Endothelial cell of umbilical vein (primary cell): Measurements from ENCODE around the gene KAT2B.

Experiments
- CTCF ChIP-seq, 2 donors: IDR thresholded peaks; 1 replicate in 1 of 2; 2 replicates in 1 of 2; pipeline ENCODE4 v1.5.1; 2011; ENCODE audit warnings: low read length in 2 of 2, mild to moderate bottlenecking in 2 of 2, moderate library complexity in 2 of 2, control low read depth in 1 of 2, inconsistent platforms in 1 of 2, low read depth in 1 of 2; ENCODE audit not compliant: insufficient read depth in 1 of 2; ENCODE audit errors: extremely low read depth in 1 of 2
- EZH2 ChIP-seq: IDR thresholded peaks from 2 replicates; pipeline ENCODE4 v1.6.1; 2012; ENCODE audit warnings: borderline replicate concordance, low read depth, mild to moderate bottlenecking, moderate library complexity, low read length, inconsistent platforms; ENCODE audit not compliant: severe bottlenecking
- FOS ChIP-seq: IDR thresholded peaks from 2 replicates; pipeline ENCODE4 v1.6.1; 2011; ENCODE audit warnings: mild to moderate bottlenecking, low read length, moderate library complexity, borderline replicate concordance; ENCODE audit not compliant: insufficient read depth
- GATA2 ChIP-seq: IDR thresholded peaks from 2 replicates; pipeline ENCODE4 v1.7.0; 2011; ENCODE audit warnings: low read depth, mild to moderate bottlenecking, moderate library complexity, mixed read lengths, low read length; ENCODE audit not compliant: insufficient read length, insufficient read depth
- JUN ChIP-seq: IDR thresholded peaks from 2 replicates; pipeline ENCODE4 v1.6.1; 2011; ENCODE audit warnings: borderline replicate concordance, low read depth; ENCODE audit not compliant: insufficient read length, insufficient read depth
- MYC ChIP-seq: IDR thresholded peaks from one replicate; pipeline ENCODE4 v1.6.1; 2011; ENCODE audit warnings: mild to moderate bottlenecking, low read depth, low read length
- POLR2A ChIP-seq: IDR thresholded peaks from 2 replicates; pipeline ENCODE4 v1.6.1; 2012; ENCODE audit warnings: low read depth, mild to moderate bottlenecking, control low read depth, low read length
- POLR2AphosphoS5 ChIP-seq: IDR thresholded peaks from 2 replicates; pipeline ENCODE4 v1.6.1; 2012; ENCODE audit warnings: low read depth, mild to moderate bottlenecking, control low read depth, low read length, moderate library complexity; ENCODE audit not compliant: insufficient read depth
- TF ChIP-seq, protein P1 (sequence below): IDR thresholded peaks from 2 replicates; pipeline ENCODE4 v1.6.1; 2011; ENCODE audit not compliant: insufficient read depth, insufficient read length

- TF ChIP-seq, protein P1, sequence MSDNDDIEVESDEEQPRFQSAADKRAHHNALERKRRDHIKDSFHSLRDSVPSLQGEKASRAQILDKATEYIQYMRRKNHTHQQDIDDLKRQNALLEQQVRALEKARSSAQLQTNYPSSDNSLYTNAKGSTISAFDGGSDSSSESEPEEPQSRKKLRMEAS = no peak
- TF ChIP-seq CTCF (IDR thresholded peaks at IDR 0.05; ENCODE audit: extremely low read depth in 1 of 2, insufficient read depth in 1 of 2, low read depth in 1 of 2, low read length in 2 of 2) (no peak), POLR2A (no peak), GATA2 (no peak), POLR2AphosphoS5 (no peak), EZH2 (no peak), MYC (no peak), FOS (no peak), JUN (no peak)
Measured at GRCh38 chr3:20096135-20096685, 56.0 kb downstream of the KAT2B start.
